Psoas muscle (tissue), 8 donors: ENCODE results near the gene HCFC1R1. TPM values are rescaled to one million over a fixed set of nuclear protein-coding genes. Genes with fewer than 3 reads are reported as not detected.
"Not testable (repeated sequence)": the region's sequence is repeated elsewhere in the genome, so short reads cannot be mapped to it uniquely, and the experiment has no call there.

ENCODE experiments used
- ATAC-seq, 4 donors: fragments of 200-7000 bp; cut with Tn5 transposase; one replicate each; pipeline ENCODE4 v1.9.1; 2020; ENCODE audit warnings: moderate library complexity in 3 of 4, mild to moderate bottlenecking in 2 of 4
- DNase-seq, 2 donors: peaks; one replicate each; pipeline ENCODE4 v3.0.0-alpha.2; 2020
- H3K27ac ChIP-seq: fragments of 200-600 bp; one replicate; pipeline ENCODE4 v1.8.0; 2022
- H3K27me3 ChIP-seq, 3 donors: fragments of 200-600 bp in 1 of 3; one replicate each; pipeline versions ENCODE4 v1.6.1 to v1.8.0; 2013 to 2022; ENCODE audit warnings: low read length in 2 of 3, mild to moderate bottlenecking in 2 of 3, moderate library complexity in 1 of 3; ENCODE audit not compliant: insufficient read depth in 3 of 3
- H3K36me3 ChIP-seq, 2 donors: fragments of 200-600 bp in 1 of 2; one replicate each; pipeline versions ENCODE4 v1.6.1 to v1.8.0; 2013 to 2022; ENCODE audit warnings: low read depth in 1 of 2, mild to moderate bottlenecking in 1 of 2, moderate library complexity in 1 of 2; ENCODE audit not compliant: insufficient read depth in 1 of 2
- H3K4me1 ChIP-seq: fragments of 200-600 bp; one replicate; pipeline ENCODE4 v1.8.0; 2022
- H3K4me3 ChIP-seq: fragments of 200-600 bp; one replicate; pipeline ENCODE4 v1.8.0; 2022; ENCODE audit warnings: mild to moderate bottlenecking
- H3K9me3 ChIP-seq: fragments of 200-600 bp; one replicate; pipeline ENCODE4 v1.8.0; 2022
- CTCF ChIP-seq: fragments of 200-600 bp; IDR thresholded peaks from one replicate; pipeline ENCODE4 v1.8.0; 2022; ENCODE audit warnings: antibody characterized with exemption
- WGBS, 3 donors: extraction: QIAGEN DNeasy Blood & Tissue Kit; methylation state at CpG; one replicate each; pipeline versions ENCODE4 v1.1.6 to v1.1.7; 2013; 5-methylcytosine and 5-hydroxymethylcytosine counted together
- intact Hi-C, 2 donors: fragments of 100-400 bp; cut with DNase I; formaldehyde crosslinking; loops; one replicate each; pipeline versions ENCODE4 v1.11.0 to v1.14.2; 2022
- polyA plus RNA-seq, 3 donors: library from polyadenylated mRNA; stranded (reverse); fragments of 200-250 nt; gene quantifications; one replicate each; pipeline ENCODE4 v1.2.3, GENCODE V29; 2013
- total RNA-seq, 4 donors: library from RNA; stranded (reverse); fragmentation: NEBNext Ultra II Directional in 2 of 4; extraction: Animal tissue kit (Norgen Biotek cat#: 25700) in 2 of 4; gene quantifications; one replicate each; pipeline versions ENCODE4 v1.2.1 to v1.2.4, GENCODE V29; 2021 to 2023
- donor health status: healthy with polysubstance abuse.
- donor health status: DM: no; HTN: no; CAD: no; lungs with moderate emphysema.
- donor health status: Bipolar disorder and iron deficiency.
- donor health status: healthy.
- donor health status: DM: yes; HTN: yes; CAD: no.
- donor health status: DM: no; HTN: no; CAD: no.
- donor health status: DM: no; HTN: no; CAD: no.
- donor health status: DM: yes; HTN: yes; CAD: no.

HCFC1R1 gene
- total and polyA plus RNA-seq, 7 donors = 65.1 to 258 (median 160) TPM

GRCh38 chr16:3070608-3071111 is 46.9 kb upstream of the HCFC1R1 start:
- WGBS, 3 donors = 64 to 87% (median 68%) methylated on average over 9 of the region's 9 CpGs
- intact Hi-C loops = no loop called here
- no peak overlapping the region for H3K27ac ChIP-seq

GRCh38 chr16:3069146-3069545 is 45.4 kb upstream of the HCFC1R1 start:
- 83 to 87% (median 84%) methylated on average over 10 of the region's 11 CpGs for WGBS, 3 donors
- DNase-seq, intact Hi-C loops, H3K9me3 ChIP-seq, H3K4me3 ChIP-seq, H3K27me3 ChIP-seq, ATAC-seq, H3K27ac ChIP-seq: not testable (repeated sequence)
- Histone ChIP-seq H3K36me3 (peaks cover 0 to 13% of the 10 kb centered on the region in 2 donors), H3K4me1 (peaks cover 20% of the 10 kb centered on the region)

More at GRCh38 chr16:3070608-3071111, 46.9 kb upstream of the HCFC1R1 start:
- peaks cover 8% of the 10 kb centered on the region for H3K4me1 ChIP-seq
- no peaks in the 10 kb centered on the region for H3K9me3 ChIP-seq
- peaks cover 0 to 13% of the 10 kb centered on the region in 2 donors for H3K36me3 ChIP-seq
- H3K27me3 ChIP-seq = no peaks in the 10 kb centered on the region
- ATAC-seq (peak in 1 of 4 donors; percentile 27), DNase-seq (no peak)
- no peak overlapping the region for H3K4me3 ChIP-seq
- TF ChIP-seq CTCF = no peak

- no peaks in the 10 kb centered on the region for H3K9me3 ChIP-seq
- H3K27ac ChIP-seq = no peak overlapping the region
- intact Hi-C loops = no loop called here
- no peaks in the 10 kb centered on the region for H3K27me3 ChIP-seq
- ATAC-seq = no peak
- DNase-seq = no peak
- peak overlapping the region; percentile 73 for H3K4me3 ChIP-seq
- H3K4me1 ChIP-seq = peaks cover 20% of the 10 kb centered on the region
- WGBS, 3 donors = 50 to 74% (median 52%) methylated on average over 4 of the region's 4 CpGs
- TF ChIP-seq CTCF = no peak
- H3K36me3 ChIP-seq = peaks cover 0 to 13% of the 10 kb centered on the region in 2 donors
These were observed 44.7 kb upstream of the HCFC1R1 start for GRCh38 chr16:3068487-3068886.

GRCh38 chr16:3066440-3066748 is 42.7 kb upstream of the HCFC1R1 start:
- WGBS, 3 donors = 42 to 58% (median 44%) methylated on average over 7 of the region's 7 CpGs

More at GRCh38 chr16:3066440-3066748, 42.7 kb upstream of the HCFC1R1 start:
- Histone ChIP-seq H3K36me3 (peaks cover 0 to 13% of the 10 kb centered on the region in 2 donors), H3K9me3 (no peaks in the 10 kb centered on the region), H3K27ac (peak overlapping the region; percentile 78), H3K4me1 (peaks cover 29% of the 10 kb centered on the region), H3K4me3 (peak overlapping the region; percentile 73), H3K27me3 (no peaks in the 10 kb centered on the region)
- intact Hi-C loops = no loop called here
- DNase-seq (no peak), ATAC-seq (no peak)
- no peak for TF ChIP-seq CTCF
